ENCODE measurements around the gene KCTD5. TPM values are rescaled to one million over a fixed set of nuclear protein-coding genes. Genes with fewer than 3 reads are reported as not detected.

Gene KCTD5
- polyA plus RNA-seq, 4 donors, result 19.0 to 41.2 (median 29.9) TPM

DNA sequence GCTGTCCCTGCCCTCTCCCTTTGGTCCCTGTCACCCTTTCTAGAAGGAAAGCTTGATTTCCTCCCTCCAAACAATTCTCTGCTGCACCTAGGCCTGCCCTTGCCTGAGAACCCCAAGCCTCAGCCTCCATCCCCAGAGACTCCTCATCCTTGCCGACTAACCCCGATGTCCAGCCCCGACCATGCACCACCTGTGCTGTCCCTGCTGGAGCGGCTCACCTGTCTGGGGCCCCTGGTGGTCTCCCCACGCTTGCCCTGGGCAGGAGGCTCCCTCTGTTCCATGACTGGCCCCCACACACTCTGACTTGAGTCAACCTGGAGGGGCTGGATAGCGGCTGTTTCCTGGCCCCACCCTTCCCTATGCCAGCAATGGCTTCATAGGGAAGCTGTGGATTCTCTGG is 58.2 kb downstream of the KCTD5 start:
- Histone ChIP-seq H3K36me3 (ENCODE audit: control insufficient read depth in 3 of 3, insufficient read depth in 2 of 3, low read depth in 1 of 3, low read length in 3 of 3) (no peaks in the 10 kb centered on the region), H3K4me1 (ENCODE audit: control insufficient read depth in 3 of 3, insufficient read depth in 2 of 3, low read depth in 1 of 3, low read length in 2 of 3) (peaks cover 0 to 9% (median 0%) of the 10 kb centered on the region in 3 donors), H3K27me3 (ENCODE audit: control insufficient read depth in 3 of 3, insufficient read depth in 3 of 3, low read length in 3 of 3) (peaks cover 0 to 3% (median 0%) of the 10 kb centered on the region in 3 donors), H3K4me3 (ENCODE audit: low read depth in 1 of 3, low read length in 3 of 3) (no peak overlapping the region), H3K27ac (ENCODE audit: low read depth in 1 of 3, low read length in 2 of 3) (no peak overlapping the region), H3K9me3 (ENCODE audit: control insufficient read depth in 2 of 2, insufficient read depth in 1 of 2, low read depth in 1 of 2, low read length in 1 of 2) (no peaks in the 10 kb centered on the region)
- DNase-seq (no peak), FAIRE-seq (no peak)
- WGBS, 3 donors, result 87 to 92% (median 92%) methylated on average over 6 of the region's 6 CpGs

DNA sequence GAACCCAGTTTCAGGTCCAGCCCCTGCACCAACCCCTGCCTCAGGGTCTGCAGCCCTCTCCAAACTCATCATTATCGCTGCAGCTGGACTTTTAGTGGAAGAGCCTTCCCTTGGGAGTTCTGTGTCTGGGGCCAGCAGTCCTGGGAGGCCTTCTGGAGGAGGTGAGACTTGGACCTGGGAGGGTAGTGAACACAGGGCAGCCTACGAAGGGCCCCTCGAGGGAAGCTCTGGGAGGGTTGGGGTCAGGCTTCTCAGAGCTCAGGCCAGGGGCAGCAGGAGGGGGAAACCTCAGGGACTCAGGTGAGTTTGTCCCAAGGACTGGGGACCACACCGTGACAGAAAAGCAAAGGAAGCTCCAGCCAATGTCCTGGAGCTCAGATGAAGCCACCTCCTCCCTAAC is 58.8 kb downstream of the KCTD5 start:
- DNase-seq (no peak), FAIRE-seq (no peak)
- WGBS, 3 donors, result 89 to 93% (median 92%) methylated on average over 4 of the region's 4 CpGs
- peaks cover 0 to 9% (median 0%) of the 10 kb centered on the region in 3 donors for H3K4me1 ChIP-seq (ENCODE audit: control insufficient read depth in 3 of 3, insufficient read depth in 2 of 3, low read depth in 1 of 3, low read length in 2 of 3)
- H3K4me3 ChIP-seq (ENCODE audit: low read depth in 1 of 3, low read length in 3 of 3), result no peak overlapping the region
- peaks cover 0 to 3% (median 0%) of the 10 kb centered on the region in 3 donors for H3K27me3 ChIP-seq (ENCODE audit: control insufficient read depth in 3 of 3, insufficient read depth in 3 of 3, low read length in 3 of 3)
- no peaks in the 10 kb centered on the region for H3K36me3 ChIP-seq (ENCODE audit: control insufficient read depth in 3 of 3, insufficient read depth in 2 of 3, low read depth in 1 of 3, low read length in 3 of 3)
- no peaks in the 10 kb centered on the region for H3K9me3 ChIP-seq (ENCODE audit: control insufficient read depth in 2 of 2, insufficient read depth in 1 of 2, low read depth in 1 of 2, low read length in 1 of 2)
- no peak overlapping the region for H3K27ac ChIP-seq (ENCODE audit: low read depth in 1 of 3, low read length in 2 of 3)

DNA sequence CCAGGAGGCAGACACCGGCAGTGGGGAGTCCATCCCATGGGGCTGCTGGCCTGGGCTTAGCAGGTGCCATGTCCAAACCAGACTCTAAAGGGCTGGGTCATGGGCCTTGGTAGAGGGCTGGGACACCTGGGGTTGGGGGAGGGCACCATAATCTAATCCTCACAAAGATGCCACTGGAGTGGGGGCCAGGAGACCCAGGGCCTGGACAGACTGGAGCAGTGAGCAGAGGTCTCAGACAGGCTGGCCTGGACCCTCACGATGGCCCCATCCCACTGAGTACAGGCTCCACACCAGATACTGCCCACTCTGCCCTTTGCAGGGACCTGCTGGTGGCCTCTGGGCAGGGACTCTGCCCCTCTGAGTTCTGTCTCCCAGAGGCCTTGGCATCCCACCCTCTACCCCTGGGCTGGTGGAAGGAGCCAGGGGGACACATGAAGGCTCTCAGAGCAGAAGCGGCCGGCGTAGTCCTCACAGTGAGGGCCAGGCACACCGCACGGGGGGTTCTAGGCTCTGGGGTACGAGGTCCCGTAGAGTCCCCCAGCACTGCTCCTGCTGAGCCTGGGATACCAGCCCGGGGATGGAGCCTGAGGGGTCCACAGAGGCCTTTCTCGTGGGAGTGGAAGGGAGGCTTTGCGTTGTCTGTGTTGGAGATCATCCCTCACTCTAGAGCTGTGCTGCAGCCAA is 60.1 kb downstream of the KCTD5 start:
- H3K4me1 ChIP-seq (ENCODE audit: control insufficient read depth in 3 of 3, insufficient read depth in 2 of 3, low read depth in 1 of 3, low read length in 2 of 3), result peaks cover 0 to 9% (median 0%) of the 10 kb centered on the region in 3 donors
- FAIRE-seq, result no peak
- H3K27me3 ChIP-seq (ENCODE audit: control insufficient read depth in 3 of 3, insufficient read depth in 3 of 3, low read length in 3 of 3), result peaks cover 0 to 3% (median 0%) of the 10 kb centered on the region in 3 donors

DNA sequence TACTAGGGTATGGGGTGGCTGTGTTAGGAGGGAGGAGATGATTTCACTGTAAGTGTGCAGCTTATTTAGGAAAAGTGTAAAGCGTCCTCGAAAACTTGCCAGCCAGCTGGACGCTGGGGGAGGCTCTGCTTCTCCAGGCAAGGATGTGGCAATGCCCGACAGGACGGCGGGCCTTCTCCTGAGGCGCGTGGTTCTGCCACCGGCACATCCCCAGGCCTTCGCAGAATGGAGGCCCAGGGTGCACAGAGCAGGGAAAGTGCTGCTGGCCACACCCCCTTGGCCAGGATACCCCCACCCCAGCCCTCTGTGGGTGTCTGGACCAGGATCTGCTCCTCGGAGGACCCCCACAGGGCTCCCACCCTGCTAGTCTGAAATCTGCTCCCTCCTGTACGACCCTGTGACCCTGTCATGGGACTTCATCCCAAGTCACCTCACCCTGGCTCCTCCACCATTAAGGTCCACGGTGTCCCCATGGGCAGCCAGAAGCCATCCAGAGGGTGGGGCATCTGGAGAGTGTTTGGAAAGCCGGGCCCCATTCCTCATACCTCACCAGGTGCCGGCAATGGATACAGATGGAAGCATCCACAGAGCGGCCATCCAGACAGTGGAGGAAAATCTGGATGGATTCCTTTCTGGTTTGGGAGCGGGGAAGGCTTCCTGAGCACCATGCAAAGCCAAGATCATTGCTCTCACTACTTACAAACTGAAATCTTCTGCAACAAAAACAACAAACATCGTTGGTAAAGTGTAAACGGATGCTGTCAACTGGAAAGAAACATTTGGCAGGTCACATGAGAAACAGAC is 60.9 kb downstream of the KCTD5 start:
- Histone ChIP-seq H3K27me3 (ENCODE audit: control insufficient read depth in 3 of 3, insufficient read depth in 3 of 3, low read length in 3 of 3) (peaks cover 0 to 3% (median 0%) of the 10 kb centered on the region in 3 donors), H3K9me3 (ENCODE audit: control insufficient read depth in 2 of 2, insufficient read depth in 1 of 2, low read depth in 1 of 2, low read length in 1 of 2) (no peaks in the 10 kb centered on the region), H3K4me1 (ENCODE audit: control insufficient read depth in 3 of 3, insufficient read depth in 2 of 3, low read depth in 1 of 3, low read length in 2 of 3) (peaks cover 0 to 9% (median 0%) of the 10 kb centered on the region in 3 donors), H3K27ac (ENCODE audit: low read depth in 1 of 3, low read length in 2 of 3) (no peak overlapping the region), H3K4me3 (ENCODE audit: low read depth in 1 of 3, low read length in 3 of 3) (no peak overlapping the region), H3K36me3 (ENCODE audit: control insufficient read depth in 3 of 3, insufficient read depth in 2 of 3, low read depth in 1 of 3, low read length in 3 of 3) (no peaks in the 10 kb centered on the region)
- DNase-seq (no peak), FAIRE-seq (no peak)
- WGBS, 3 donors, result 85% methylated on average over 16 to 19 of the region's 19 CpGs

More for the DNA sequence above, 60.1 kb downstream of the KCTD5 start:
- Histone ChIP-seq H3K4me3 (ENCODE audit: low read depth in 1 of 3, low read length in 3 of 3) (no peak overlapping the region), H3K9me3 (ENCODE audit: control insufficient read depth in 2 of 2, insufficient read depth in 1 of 2, low read depth in 1 of 2, low read length in 1 of 2) (no peaks in the 10 kb centered on the region), H3K27ac (ENCODE audit: low read depth in 1 of 3, low read length in 2 of 3) (no peak overlapping the region), H3K36me3 (ENCODE audit: control insufficient read depth in 3 of 3, insufficient read depth in 2 of 3, low read depth in 1 of 3, low read length in 3 of 3) (no peaks in the 10 kb centered on the region)
- DNase-seq, result no peak
- WGBS, 3 donors, result 92 to 95% (median 93%) methylated on average over 12 of the region's 12 CpGs

DNA sequence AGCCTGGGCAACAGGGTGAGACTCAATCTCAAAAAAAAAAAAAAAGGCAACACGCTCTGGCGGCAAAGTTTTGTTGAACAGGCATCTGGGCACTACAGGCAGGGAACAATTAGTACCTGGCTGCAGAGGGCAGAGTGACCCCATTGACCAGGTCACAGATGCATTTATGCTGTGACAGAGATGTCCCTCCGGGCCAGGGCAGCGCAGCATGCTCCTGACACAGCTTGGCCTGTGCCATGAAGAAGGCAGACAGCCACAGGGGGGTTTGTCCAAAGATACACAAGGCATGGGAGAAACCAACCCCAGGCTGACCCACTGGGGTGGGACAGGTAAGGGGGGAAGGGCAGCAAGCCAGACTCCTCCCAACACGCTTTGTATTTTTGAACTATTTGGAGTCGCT is 62.4 kb downstream of the KCTD5 start:
- Histone ChIP-seq H3K27me3 (ENCODE audit: control insufficient read depth in 3 of 3, insufficient read depth in 3 of 3, low read length in 3 of 3) (peaks cover 0 to 3% (median 0%) of the 10 kb centered on the region in 3 donors), H3K27ac (ENCODE audit: low read depth in 1 of 3, low read length in 2 of 3) (no peak overlapping the region), H3K36me3 (ENCODE audit: control insufficient read depth in 3 of 3, insufficient read depth in 2 of 3, low read depth in 1 of 3, low read length in 3 of 3) (peaks cover 0 to 7% (median 0%) of the 10 kb centered on the region in 3 donors), H3K9me3 (ENCODE audit: control insufficient read depth in 2 of 2, insufficient read depth in 1 of 2, low read depth in 1 of 2, low read length in 1 of 2) (no peaks in the 10 kb centered on the region), H3K4me3 (ENCODE audit: low read depth in 1 of 3, low read length in 3 of 3) (no peak overlapping the region), H3K4me1 (ENCODE audit: control insufficient read depth in 3 of 3, insufficient read depth in 2 of 3, low read depth in 1 of 3, low read length in 2 of 3) (peaks cover 0 to 1% (median 0%) of the 10 kb centered on the region in 3 donors)
- FAIRE-seq (no peak), DNase-seq (no peak)
- 82 to 93% (median 90%) methylated on average over 6 of the region's 6 CpGs for WGBS, 3 donors

DNA sequence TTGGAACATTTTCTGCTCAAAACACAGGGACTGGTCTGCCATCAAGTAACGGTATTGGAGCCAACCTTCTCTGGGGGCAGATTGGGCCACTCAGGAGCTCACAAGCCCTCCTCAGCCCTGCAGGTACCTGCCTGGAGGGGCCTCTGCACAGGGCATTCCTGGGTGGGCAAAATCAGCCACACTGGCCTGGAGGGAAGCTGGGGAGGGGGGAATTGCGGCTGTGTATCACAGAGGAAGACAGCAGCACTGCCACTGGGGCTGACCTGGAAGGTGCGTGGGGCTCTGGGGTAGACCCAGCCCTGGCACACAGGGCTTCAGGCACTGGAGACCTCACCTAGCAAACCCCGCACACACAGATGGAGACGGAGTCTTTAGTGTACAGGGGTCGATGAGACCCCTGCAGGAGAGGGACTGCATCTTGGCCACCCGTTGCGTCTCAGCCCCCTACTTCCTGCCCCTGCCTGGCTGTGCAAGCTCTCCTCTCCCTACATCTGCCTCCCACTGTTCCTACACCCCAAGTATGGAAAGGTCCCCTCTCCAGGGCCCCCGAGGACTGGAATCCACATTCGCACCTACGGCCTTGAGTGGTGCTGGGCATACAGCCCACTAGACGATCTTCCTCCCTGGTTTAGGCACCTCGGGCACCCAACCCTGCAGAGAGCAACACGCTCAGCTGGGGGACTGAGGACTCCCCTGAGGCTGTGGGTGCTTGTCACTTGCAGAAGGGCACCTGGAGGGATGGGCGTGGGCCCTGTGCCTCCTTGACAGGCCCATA is 63.0 kb downstream of the KCTD5 start:
- no peak for FAIRE-seq

DNA sequence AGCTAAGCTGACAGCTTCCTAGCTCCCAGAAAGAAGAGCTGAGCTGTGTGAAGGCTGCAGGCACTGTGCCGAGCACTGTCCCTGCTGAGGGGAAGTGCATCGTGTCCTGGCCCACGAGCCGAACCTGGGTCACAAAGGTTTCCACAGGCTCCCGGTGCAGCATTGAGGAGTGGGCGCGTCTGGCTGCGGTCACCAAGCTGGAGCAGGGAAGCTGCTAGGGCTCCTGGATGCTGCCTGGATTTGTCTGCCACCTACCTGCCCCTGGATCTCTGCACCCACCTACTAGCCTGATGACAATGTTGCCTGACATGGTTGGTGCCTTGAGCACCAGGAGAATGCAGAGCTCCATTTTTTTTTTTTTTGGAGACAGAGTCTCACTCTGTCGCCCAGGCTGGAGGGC is 63.6 kb downstream of the KCTD5 start:
- Histone ChIP-seq H3K4me1 (ENCODE audit: control insufficient read depth in 3 of 3, insufficient read depth in 2 of 3, low read depth in 1 of 3, low read length in 2 of 3) (no peaks in the 10 kb centered on the region), H3K9me3 (ENCODE audit: control insufficient read depth in 2 of 2, insufficient read depth in 1 of 2, low read depth in 1 of 2, low read length in 1 of 2) (no peaks in the 10 kb centered on the region), H3K27ac (ENCODE audit: low read depth in 1 of 3, low read length in 2 of 3) (no peak overlapping the region), H3K36me3 (ENCODE audit: control insufficient read depth in 3 of 3, insufficient read depth in 2 of 3, low read depth in 1 of 3, low read length in 3 of 3) (peaks cover 0 to 10% (median 0%) of the 10 kb centered on the region in 3 donors), H3K4me3 (ENCODE audit: low read depth in 1 of 3, low read length in 3 of 3) (no peak overlapping the region), H3K27me3 (ENCODE audit: control insufficient read depth in 3 of 3, insufficient read depth in 3 of 3, low read length in 3 of 3) (peaks cover 0 to 3% (median 0%) of the 10 kb centered on the region in 3 donors)
- DNase-seq (no peak), FAIRE-seq (no peak)
- WGBS, 3 donors, result 87 to 95% (median 91%) methylated on average over 9 of the region's 9 CpGs

More for the DNA sequence above, 63.0 kb downstream of the KCTD5 start:
- H3K27ac ChIP-seq (ENCODE audit: low read depth in 1 of 3, low read length in 2 of 3), result no peak overlapping the region
- WGBS, 3 donors, result 77 to 78% (median 77%) methylated on average over 13 to 15 of the region's 15 CpGs
- H3K36me3 ChIP-seq (ENCODE audit: control insufficient read depth in 3 of 3, insufficient read depth in 2 of 3, low read depth in 1 of 3, low read length in 3 of 3), result peaks cover 0 to 10% (median 0%) of the 10 kb centered on the region in 3 donors
- DNase-seq, result no peak
- H3K4me1 ChIP-seq (ENCODE audit: control insufficient read depth in 3 of 3, insufficient read depth in 2 of 3, low read depth in 1 of 3, low read length in 2 of 3), result no peaks in the 10 kb centered on the region
- H3K4me3 ChIP-seq (ENCODE audit: low read depth in 1 of 3, low read length in 3 of 3), result no peak overlapping the region
- H3K9me3 ChIP-seq (ENCODE audit: control insufficient read depth in 2 of 2, insufficient read depth in 1 of 2, low read depth in 1 of 2, low read length in 1 of 2), result no peaks in the 10 kb centered on the region
- H3K27me3 ChIP-seq (ENCODE audit: control insufficient read depth in 3 of 3, insufficient read depth in 3 of 3, low read length in 3 of 3), result peaks cover 0 to 3% (median 0%) of the 10 kb centered on the region in 3 donors

Data from small intestine (tissue), 7 donors.